Measurements from ENCODE around the gene LRRC8E.
"Not testable (repeated sequence)": the region's sequence is repeated elsewhere in the genome, so short reads cannot be mapped to it uniquely, and the experiment has no call there.

Gene LRRC8E

DNA sequence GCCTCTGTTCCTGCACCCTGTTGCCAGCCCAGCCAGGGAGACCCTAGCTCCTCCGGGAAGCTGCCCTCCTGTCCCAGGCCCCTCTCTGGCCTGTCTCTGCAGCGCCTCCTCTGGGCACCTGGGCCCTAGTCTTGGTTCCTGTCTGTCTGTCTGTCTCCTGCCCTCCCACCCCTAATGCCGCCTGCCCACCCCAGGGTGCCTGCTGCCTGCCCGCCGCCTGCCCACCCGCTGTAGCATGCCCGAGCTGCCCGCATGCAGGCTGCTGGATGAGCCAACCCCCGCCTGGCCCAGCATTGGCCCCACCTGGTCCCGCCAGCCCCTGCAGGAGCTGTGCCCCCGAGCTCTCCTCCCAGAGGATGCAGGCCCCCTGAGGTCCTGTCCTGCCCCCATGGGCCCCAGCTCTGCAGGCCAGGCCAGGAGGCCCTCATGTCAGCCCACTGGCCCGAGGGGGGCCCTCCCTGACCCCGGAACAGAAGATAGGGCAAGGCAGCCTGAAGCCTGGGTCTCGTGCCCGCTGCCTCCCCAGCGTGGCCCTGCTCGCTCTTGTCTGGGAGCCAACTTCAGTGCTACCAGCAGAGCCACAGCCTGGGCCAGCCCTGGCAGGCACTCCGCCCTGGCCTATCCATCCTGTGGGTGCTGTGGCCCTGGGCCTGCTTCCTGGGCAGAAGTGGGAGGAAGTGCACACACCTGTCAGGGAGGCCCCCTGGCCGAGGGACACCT, 20.6 kb downstream of the LRRC8E start:
- DNase-seq (ENCODE audit: low spot score) = no peak

- DNase-seq (ENCODE audit: low spot score) = no peak
Measured at GRCh38 chr19:7909471-7910067, 21.3 kb downstream of the LRRC8E start.

- DNase-seq (ENCODE audit: low spot score) = no peak
Measured at GRCh38 chr19:7910321-7911161, 22.2 kb downstream of the LRRC8E start.

DNA sequence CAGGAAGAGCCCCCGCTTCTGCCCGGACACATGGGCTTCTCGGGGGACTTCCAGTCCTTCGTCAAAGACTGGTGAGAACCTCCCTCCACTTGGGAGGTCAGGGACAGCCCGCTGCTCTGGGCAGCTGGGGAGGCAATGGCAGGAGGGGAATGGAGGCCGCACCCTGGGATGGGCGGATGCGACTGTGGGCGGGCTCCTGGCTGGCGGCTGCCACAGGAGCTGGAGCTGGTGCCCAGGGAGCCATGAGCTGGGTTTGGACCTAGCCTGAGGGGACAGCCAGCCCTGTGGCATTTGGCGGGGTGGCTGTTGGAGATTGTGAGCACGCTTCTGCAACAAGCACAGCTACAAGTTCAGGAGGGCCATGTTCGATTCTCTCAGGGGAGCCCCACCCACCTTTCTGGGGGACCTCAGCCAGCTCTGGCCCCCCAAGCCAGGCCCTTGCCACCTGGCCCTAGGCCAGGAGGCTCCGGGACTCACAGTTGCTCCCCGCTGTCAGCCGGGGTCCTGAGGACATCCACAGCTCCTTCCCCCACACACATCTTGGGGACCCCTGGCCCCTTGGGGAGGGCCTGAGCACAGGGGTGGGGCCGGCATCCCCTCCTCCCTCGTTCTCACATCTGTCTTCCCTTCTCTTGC, 23.3 kb downstream of the LRRC8E start:
- DNase-seq (ENCODE audit: low spot score) = no peak

- DNase-seq (ENCODE audit: low spot score) = no peak
Measured at GRCh38 chr19:7912144-7912696, 23.9 kb downstream of the LRRC8E start.

GRCh38 chr19:7912697-7913564, 24.6 kb downstream of the LRRC8E start:
- no peak for DNase-seq (ENCODE audit: low spot score)

GRCh38 chr19:7913652-7914051, 25.3 kb downstream of the LRRC8E start:
- DNase-seq (ENCODE audit: low spot score) = no peak

DNA sequence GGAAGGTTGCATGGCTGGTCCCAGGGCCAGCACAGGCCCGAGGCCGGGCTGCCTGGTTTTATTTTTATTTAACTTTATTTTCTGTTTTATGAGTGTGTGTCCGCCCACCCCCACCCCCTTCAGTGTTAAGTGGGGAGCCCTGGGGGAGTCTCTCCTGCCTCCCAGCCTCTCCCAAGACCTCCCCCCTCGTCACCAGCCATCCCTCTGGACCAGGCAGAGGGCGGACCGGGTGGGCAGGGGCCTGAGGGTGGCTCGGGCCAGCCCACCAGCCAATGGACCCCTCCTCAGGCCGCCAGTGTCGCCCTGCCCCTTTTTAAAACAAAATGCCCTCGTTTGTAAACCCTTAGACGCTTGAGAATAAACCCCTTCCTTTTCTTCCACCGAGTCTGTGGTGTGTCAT, 25.8 kb downstream of the LRRC8E start:
- no peak for DNase-seq (ENCODE audit: low spot score)

DNA sequence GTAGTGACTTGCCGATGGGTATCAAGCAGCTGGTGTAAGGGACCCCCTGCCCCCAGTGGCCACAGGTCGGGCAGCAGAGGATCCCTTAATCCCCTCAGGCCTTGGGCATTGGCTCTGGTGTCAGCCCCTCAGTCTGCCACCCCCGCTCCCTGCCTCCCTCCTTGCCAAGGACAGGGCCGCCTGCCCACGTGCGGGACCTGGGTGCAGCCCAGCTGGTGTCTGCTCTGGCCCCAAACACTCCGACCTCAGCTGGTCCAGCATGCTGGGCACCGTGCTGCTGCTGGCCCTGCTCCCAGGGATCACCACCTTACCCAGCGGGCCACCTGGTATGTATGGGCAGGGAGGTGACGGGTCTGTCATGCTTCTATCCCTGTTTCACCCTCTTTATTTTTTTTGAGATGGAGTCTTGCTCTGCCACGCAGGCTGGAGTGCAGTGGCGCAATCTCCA, 26.3 kb downstream of the LRRC8E start, which contains the start of gene TGFBR3L:
TGFBR3L (plus strand) TSS at position 233 of the 448 bp plus-strand sequence.
- DNase-seq (ENCODE audit: low spot score) = no peak

DNA sequence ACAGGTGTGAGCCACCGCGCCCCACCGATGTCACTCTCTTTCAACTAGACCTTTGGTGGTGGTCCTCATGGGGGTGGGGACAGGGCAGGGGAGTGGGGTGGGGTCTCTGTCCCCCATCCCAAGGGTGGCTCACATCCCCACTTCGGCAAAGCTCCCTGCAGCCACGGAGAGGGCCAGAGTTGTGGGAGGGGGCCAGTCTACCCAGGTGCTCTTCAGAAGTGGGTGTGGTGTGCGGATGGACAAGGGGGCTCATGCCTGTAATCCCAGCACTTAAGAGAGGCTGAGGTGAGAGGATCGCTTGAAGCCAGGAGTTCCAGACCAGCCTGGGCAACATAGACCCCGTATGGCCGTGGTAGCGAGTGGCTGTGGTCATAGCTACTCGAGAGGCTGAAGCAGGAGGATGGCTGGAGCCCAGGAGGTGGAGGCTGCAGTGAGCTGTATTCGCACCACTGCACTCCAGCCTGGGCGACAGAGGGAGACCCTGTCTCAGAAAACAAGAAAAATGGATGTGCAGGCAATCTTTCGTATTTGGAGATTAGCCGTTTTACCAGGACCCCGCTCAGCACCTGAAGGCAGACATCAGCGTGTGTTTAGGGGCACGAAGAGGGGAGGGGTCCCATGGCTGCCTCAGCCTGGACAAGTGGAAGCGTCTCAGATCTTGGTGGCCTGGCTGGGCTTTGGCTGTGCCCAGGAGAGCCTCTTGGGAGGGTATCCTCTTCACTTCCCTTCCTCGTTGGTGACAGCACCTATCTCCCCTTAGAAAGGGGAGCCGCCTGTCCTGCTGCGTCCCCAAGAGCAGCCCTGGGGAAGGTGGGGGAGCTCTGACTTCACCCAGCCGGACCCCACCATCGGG, 27.2 kb downstream of the LRRC8E start:
- no peak for DNase-seq (ENCODE audit: low spot score)

- peak; percentile 62 for DNase-seq (ENCODE audit: low spot score)
Measured at GRCh38 chr19:7916103-7916954, 28.0 kb downstream of the LRRC8E start.

DNA sequence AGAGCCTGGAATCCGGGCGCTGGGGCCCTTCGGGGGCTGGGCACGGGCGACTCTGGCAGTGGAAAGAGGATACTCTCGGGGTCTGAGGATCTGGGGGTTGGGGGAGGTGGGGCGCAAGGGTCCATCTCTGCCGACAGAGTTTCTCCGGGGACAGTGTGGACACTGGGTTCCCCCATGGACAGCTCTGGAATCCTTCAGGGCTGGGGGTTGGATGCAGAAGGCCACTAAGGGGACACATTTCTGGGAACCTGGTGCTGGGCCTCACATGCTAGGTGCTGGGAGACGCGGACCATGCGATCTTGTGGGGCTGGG, 28.6 kb downstream of the LRRC8E start:
- no peak for DNase-seq (ENCODE audit: low spot score)

DNA sequence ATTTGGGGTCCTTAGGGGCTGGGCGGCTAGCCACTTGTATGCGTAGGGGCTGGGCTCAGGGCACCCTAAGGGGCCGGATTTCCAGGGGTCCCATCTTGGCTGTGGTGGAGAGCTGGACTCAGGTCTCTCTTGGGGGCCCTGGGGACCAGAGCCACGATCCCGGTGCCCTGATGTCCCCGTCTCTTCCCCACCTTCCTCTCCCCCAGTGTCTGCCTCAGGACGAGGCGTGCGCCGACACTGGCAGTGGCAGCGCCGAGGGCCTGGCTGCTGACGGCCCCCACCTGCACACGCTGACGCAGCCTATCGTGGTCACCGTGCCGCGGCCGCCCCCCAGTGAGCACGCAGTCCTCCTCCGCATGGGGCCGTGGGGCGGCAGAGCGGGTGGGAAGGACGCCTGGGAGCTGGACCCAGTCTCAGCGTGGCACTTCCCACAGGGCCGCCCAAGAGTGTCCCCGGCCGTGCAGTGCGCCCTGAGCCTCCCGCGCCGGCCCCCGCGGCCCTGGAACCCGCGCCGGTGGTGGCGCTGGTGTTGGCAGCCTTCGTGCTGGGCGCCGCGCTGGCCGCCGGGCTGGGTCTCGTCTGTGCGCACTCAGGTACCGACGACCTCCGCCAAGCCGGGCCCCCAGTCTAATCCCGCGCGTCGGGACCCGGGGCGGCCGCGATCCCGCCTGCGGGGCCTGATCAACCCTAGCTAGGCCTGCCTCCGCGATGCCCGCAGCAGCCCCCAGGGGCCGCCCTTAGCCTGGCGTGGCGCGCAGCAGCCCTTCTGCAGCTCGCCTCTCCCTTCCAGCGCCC, 29.2 kb downstream of the LRRC8E start:
- peak; percentile 84 for DNase-seq (ENCODE audit: low spot score)

DNA sequence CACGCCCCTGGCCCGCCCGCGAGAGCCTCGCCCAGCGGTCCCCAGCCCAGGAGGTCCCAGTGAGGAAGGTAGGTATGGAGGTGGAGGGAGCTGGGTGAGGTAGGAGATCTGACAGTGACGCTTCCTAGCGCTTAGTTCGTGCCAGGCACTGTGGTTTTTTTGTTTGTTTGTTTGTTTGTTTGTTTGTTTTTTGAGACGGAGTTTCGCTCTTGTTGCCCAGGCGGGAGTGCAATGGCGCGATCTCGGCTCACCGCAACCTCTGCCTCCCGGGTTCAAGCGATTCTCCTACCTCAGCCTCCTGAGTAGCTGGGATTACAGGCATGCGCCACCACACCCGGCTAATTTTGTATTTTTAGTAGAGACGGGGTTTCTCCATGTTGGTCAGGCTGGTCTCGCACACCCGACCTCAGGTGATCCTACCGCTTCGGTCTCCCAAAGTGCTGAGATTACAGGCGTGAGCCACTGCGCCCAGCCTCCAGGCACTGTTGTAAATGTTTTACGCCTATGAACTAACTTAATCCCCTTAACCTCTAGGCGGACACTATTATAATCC, 29.8 kb downstream of the LRRC8E start:
- DNase-seq (ENCODE audit: low spot score) = not testable (repeated sequence)

DNA sequence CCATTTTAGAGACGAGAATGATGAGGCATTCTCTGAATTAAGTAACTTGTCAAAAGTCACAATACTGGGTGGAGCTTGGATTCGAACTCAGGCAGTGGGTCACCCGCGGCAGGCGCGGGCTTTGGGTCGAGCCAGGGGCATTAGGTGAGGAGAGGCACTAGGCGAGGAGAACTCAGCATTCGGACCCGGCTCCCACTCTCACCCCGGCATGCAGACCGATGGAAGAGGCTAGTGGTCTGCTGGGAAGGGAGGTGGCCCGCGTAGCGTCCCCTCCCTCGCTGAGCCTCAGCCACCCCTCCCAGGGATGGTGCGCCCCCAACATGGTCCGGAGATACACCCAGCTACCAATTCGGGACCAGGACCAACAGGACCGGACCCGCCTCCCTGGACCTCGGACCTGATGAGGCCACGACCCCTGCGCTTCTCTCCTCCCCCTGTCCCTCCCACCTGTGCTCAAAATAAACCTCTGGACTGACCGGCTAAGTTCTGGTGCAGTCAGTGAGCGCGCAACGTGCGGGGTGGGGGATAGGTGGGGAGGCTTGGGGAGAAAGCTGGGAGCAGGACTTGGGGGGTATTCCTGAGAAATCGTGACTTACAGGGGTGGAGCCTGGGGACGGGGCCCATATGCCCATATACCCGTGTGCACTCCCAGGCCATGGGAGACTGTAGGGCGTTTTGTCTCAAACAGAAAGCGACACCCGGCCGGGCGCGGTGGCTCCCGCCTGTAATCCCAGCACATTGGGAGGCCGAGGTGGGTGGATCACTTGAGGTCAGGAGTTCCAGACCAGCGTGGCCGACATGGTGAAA, 30.5 kb downstream of the LRRC8E start:
- DNase-seq (ENCODE audit: low spot score) = no peak

GRCh38 chr19:7919610-7920518, 31.6 kb downstream of the LRRC8E start, which contains the start of gene SNAPC2:
TSS of gene SNAPC2 (plus strand) at chr19:7920338. CDS start at chr19:7920367, 29 bp downstream.
- DNase-seq (ENCODE audit: low spot score) = peak; percentile 94

Measured in hepatic stellate cell (primary cell).